ENCODE results near the gene FBXL5.
A peak's percentile ranks its signal among the peaks of the same experiment; 100 is the strongest.

Gene FBXL5

DNA sequence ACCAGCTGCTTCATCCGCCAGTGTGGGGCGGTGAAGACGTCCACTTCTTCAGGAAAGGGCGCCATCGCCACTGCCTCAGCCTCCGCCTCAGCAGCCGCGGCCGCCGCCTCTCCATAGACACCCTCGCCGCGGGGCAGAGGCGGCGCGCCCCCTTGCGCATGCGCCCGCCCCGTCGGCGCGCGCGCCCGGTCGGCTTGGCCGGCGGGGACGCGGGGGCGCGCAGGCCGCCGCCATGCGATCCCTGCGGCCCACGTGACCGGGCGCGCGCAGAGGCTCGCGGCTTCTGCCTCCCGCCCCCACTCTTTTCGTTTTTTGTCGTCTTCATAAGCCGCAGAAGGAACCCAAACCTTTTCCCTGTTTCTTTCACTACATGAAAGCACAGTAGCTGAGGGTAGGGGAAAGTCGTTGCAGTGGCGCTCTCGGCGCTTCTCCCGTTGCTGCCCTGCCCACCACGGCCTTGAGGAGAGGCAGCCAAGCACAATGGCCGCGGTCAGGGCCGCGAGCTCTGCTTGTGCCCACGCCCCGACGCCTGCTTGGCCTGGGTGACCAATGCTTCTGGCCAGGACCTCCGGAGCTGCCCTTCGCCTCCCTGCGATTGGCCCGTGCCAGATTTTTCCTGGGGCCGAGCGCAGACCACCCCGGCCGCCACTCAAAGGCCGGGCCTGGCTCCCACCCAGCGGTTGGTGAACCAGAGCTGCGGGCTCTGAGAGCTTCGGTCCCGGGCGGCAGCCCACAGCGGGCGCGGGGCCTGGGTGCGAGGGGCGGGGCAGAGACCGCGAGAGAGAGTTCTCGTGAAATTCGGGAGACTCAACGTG lies at the start of gene FBXL5:
Gene FBXL5 (minus strand): TSS at position 135 of the 815 bp plus-strand sequence. CDS start 70 bp downstream, at position 65.
- peak; percentile 72 for DNase-seq (ENCODE audit: low read depth)

DNA sequence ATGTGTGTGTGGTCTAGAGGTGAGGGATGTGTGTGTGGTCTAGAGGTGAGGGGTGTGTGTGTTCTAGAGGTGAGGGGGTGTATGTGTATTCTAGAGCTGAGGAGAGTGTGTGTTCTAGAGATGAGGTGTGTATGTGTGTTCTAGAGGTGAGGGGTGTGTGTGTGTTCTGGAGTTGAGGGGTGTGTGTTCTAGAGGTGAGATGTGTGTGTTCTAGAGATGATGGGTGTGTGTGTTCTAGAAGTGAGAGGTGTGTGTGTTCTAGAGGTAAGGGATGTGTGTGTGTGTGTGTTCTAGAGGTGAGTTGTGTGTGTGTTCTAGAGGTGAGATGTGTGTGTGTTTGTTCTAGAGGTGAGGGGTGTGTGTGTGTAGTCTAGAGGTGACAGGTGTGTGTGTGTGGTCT lies 49.0 kb upstream of the FBXL5 start:
- DNase-seq (ENCODE audit: low read depth): no peak

GRCh38 chr4:15703439-15703838 lies 48.3 kb upstream of the FBXL5 start:
- DNase-seq (ENCODE audit: low read depth): no peak

DNA sequence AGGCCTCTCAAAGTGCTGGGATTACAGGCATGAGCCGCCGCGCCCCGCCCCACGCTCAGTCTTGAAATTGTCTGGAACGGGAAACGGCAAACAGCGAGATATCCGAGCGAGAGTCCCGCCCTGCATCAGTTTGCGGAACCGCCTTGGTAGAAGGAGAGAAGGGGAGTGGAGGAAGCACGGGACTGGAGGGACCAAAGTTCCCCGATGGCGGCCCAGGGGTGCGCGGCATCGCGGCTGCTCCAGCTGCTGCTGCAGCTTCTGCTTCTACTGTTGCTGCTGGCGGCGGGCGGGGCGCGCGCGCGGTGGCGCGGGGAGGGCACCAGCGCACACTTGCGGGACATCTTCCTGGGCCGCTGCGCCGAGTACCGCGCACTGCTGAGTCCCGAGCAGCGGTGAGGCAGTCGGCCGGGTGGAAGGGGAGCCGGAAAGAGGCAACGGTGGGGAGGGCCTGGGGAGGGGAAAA lies 47.8 kb upstream of the FBXL5 start, which contains the start of gene BST1:
Gene BST1 (plus strand): TSS at position 125 of the 463 bp plus-strand sequence. CDS start 80 bp downstream, at position 205.
- DNase-seq (ENCODE audit: low read depth): peak; percentile 22

- DNase-seq (ENCODE audit: low read depth): no peak
Measured at GRCh38 chr4:15696866-15697265, 41.7 kb upstream of the FBXL5 start.

DNA sequence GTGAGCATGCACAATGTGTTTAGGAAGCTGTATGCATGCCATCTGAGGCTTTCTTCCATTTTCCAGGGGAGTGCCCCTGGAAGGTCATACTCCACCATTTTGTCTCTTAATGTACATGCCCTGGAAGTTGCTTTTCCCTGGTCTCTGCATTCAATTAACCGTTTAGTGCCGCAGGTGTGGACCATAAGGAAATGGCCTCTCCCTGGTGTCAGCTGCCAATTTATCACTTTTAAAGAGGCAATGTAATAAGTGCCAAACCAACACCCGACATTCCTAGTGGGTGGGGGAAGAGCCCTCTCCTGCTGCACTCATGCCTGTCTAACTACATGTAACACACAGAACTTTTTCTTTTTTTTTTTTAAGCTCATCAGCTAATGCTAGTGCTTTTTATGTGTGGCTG lies 40.6 kb upstream of the FBXL5 start:
- DNase-seq (ENCODE audit: low read depth): no peak

DNA sequence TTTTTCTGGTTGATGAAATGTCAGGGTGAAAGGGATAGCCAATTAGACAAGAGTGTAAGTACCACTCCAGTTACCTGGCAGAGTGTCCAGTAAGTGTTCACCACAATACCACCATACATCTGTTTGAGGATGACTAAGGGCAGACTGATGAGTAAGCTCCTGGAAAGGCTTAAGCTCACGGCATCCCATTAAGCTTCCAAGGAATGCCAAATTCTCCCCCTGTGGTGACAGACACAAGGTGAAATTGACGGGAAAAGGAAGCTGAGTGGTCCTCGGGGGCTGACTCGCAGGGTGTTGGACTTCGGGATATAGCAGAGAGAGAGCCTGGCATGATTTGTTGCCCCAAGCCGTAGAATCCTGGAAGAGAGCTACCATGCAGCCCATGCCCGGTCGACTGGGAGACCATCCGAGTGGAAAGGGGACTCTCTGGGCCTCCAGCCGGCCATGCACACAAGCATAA lies 40.1 kb upstream of the FBXL5 start:
- DNase-seq (ENCODE audit: low read depth): no peak

DNA sequence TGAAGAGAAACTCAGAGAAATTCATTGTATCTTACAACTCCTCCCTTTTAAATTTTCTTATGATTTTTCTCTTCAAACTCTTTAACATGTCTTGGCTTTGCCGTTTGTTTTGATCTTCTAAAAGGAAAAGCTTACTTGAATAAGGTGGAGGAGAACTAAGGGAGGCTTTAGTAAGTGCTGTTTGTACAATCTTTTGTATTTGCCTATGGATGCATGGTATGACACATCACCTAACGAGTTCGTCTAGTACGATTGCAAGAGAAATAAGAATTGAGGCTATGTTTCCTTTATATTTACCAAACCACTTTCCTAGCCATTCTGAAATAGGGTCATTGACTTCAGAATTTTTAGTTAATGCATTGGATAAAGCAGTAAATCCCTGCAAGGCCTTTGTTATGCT lies 39.3 kb upstream of the FBXL5 start:
- no peak for DNase-seq (ENCODE audit: low read depth)

DNA sequence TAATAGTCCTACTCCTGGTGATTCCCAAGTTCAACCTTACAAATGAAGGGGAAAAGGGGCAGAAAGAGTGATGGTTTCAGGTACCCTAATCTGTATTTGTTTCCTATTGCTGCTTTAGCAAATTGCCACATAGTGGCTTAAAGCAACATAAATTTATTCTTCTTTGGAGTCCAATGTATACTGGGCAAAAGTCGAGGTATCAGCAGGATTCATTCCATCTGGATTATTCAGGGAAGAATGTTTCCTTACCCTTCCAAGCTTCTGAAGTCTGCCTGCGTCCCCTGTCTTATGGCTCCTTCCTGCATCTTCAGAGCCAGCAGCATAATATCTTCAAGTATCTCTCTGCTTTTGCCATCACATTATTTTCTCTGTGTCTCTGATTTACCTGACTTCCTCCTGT lies 37.4 kb upstream of the FBXL5 start:
- no peak for DNase-seq (ENCODE audit: low read depth)

- no peak for DNase-seq (ENCODE audit: low read depth)
Measured at GRCh38 chr4:15691346-15692135, 36.4 kb upstream of the FBXL5 start.

- no peak for DNase-seq (ENCODE audit: low read depth)
Measured at GRCh38 chr4:15690020-15690809, 35.1 kb upstream of the FBXL5 start.

- no peak for DNase-seq (ENCODE audit: low read depth)
Measured at GRCh38 chr4:15689540-15689939, 34.4 kb upstream of the FBXL5 start.

DNA sequence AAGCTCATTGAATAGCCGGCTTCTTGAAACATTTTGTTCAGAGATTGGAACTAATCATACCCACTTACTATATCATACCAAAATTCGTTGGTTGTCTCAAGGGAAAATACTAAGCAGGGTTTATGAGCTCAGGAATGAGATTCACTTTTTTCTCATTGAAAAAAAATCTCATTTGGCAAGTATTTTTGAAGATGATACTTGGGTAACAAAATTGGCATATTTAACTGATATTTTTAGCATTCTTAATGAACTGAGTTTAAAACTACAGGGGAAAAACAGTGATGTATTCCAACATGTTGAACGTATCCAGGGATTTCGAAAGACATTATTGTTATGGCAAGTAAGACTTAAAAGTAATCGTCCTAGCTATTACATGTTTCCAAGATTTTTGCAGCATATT lies 32.9 kb upstream of the FBXL5 start:
- DNase-seq (ENCODE audit: low read depth): no peak

- DNase-seq (ENCODE audit: low read depth): no peak
Measured at GRCh38 chr4:15684498-15684897, 29.3 kb upstream of the FBXL5 start.

DNA sequence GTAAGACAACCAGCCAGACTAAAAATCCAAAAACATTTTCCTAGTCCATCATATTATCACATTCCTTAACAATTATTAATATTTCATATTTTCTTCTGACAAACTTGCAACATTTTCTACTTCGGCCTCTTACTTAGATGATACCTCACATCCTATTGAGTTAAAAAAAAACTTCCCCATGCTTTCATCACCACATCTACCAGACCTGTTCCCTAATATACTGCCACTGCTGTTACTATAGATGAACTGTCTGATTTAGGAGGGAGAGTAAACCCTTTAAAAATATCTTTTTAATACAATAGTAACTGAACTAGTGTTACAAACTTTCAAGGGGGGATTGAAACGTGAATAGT lies 28.0 kb upstream of the FBXL5 start:
- no peak for DNase-seq (ENCODE audit: low read depth)

DNA sequence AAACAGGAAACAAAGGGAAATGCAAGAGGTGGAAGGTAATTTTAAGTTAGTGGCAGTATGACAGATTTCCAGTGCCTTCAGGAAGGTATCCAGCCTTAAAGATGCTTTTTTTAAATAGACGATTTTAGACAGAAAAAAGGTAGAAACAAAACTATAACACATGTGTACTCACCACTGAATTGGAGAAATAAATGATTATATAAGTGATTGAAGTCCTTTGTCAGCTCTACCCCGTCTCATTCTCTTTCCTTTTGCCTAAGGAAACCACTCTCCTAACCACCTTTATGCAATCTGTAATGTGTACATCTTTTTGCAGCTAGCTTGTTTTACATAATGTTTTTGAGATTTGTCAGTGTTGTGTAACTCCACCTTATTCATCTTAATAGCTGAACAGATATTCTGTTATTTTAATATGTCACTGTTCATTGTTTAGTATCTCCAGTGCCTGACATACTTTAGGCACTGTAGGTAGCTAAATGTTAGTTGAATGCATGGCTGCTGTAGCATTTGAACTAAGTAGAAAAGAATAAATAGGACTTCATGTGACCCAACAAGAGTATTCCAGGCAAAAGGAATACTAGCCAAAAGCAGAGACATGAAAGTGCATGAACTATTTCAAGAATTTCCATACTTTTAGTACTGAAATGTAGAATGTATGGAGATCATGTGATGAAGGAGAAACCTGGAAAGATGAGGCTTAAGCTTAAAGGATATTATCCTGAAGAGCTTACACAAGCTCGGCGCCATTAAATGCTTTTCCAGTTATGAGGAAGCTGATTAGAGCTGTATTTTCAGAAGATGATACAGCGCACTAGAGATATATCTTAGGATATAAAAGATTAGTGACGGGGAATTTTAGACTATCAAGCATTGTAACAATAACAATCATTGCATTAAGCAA lies 27.3 kb upstream of the FBXL5 start:
- no peak for DNase-seq (ENCODE audit: low read depth)

DNA sequence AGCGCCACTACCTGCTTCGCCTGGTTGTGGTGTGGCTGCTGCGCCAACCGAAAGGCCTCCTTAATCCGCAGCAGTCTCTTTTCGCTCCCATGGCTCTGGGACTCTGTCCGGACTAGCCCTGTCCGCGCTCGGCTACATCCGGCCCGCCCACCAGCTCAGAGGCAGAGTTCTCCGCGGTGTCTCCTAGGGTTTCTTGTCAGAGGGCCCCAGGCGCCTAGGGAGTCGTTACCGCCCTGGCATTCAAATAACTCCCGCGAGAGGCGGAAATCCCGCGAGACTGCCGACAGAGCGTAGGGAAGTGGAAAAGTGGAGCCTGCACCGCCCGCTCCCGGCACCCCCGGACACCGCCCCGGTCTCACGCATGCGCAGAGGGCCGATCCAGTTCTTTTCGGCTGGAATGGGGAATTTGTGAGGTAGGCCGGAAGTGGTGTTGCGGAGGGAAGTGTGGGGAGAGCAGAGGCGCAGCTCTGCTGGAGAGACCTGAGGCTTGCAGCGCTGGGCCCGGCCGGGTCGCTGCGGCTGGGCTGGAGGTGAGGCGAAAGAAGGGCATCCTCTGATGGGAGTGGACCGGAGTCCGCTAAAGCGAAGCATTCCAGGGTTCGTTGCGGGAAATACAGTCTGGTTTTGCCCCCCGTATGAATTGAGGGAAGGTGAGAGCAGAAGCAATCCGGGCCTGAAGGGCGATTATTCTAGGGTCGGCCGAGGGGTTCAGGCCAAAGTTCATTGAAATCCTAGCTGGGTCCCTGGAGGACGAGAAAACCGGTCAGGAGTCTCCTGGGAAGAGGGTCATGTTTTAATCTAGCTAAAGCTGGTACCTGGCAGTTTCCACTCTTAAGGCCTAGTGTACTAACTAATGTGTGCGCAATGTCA lies 26.4 kb upstream of the FBXL5 start, which contains the start of gene FAM200B:
Gene FAM200B (plus strand): TSS at position 456 of the 870 bp plus-strand sequence. CDS start 5,151 bp downstream, outside the sequence.
- peak; percentile 96 for DNase-seq (ENCODE audit: low read depth)

DNA sequence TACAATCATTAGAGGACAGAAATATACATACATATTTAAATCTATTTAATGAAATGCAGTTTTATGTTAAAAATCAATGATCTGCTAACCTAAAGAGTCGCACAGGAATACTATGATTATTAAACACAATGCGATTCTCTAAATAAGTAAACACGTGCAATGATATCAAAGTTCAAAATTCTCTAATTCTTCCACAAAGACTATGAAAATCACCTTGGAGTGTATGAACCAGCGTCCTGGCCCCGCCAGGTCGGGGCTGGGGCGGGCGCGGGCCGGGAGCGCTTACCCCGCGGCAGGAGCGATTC lies 25.9 kb upstream of the FBXL5 start:
- DNase-seq (ENCODE audit: low read depth): no peak

GRCh38 chr4:15677507-15677988 lies 22.4 kb upstream of the FBXL5 start:
- DNase-seq (ENCODE audit: low read depth): no peak

GRCh38 chr4:15676899-15677298 lies 21.7 kb upstream of the FBXL5 start:
- DNase-seq (ENCODE audit: low read depth): no peak

Measured in stimulated activated CD8-positive, alpha-beta memory T cell treated with anti-CD3 and anti-CD28 coated beads, Interleukin-4, amount 100 ng/mL, for 24 hours (primary cell).